Measurements from ENCODE around the gene AVEN.
A peak's percentile ranks its signal among the peaks of the same experiment; 100 is the strongest.
"Not testable (repeated sequence)": the region's sequence is repeated elsewhere in the genome, so short reads cannot be mapped to it uniquely, and the experiment has no call there.

Gene AVEN

GRCh38 chr15:34043391-34043790, 4.4 kb upstream of the AVEN start:
- peak in 1 of 51 donors; percentile 4 for DNase-seq

GRCh38 chr15:34039790-34040113, 748 bp upstream of the AVEN start:
- peak in 1 of 51 donors; percentile 34 for DNase-seq

- peak in 50 of 51 donors; percentile 20 to 88 (median 72) for DNase-seq
Observed at GRCh38 chr15:34038023-34038870, 757 bp downstream of the AVEN start.

DNA sequence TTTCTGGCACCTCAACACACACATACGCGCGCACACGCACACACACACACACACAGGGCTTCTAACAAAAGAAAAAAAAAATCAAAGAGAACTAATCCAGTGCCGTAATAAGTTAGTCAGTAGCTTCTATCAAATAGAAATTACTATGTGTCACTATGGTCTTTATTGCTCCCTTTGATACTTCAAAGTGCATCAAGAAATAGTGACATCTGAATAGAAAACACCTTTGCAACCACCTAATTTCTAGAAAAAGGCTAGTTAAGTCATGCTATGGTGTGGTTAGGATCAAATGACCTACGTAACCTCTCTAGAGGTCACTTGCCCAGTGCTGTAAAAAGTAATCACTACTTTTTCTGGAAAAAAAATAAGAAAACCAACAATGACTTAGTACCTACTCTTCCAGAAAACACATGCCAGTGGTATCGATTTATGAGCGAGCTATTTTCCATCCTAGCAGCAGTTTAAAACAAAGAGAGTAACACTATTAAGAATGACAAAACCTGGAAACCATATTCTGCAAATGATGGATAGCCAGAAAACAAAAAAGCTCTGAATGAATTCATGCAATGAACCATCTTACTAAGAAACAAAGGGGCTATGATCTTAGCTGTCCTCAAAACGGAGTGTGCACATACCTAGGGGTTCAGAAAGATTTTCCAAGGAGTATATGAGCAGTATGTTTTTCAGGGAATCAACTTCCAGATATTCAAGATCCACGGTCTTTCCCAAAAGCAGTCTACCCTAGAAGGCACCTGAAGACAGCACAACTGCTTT, 6.8 kb downstream of the AVEN start:
- DNase-seq = no peak

- DNase-seq = no peak
Observed at GRCh38 chr15:34027606-34028005, 11.4 kb downstream of the AVEN start.

GRCh38 chr15:34025252-34025651, 13.8 kb downstream of the AVEN start:
- DNase-seq = no peak

DNA sequence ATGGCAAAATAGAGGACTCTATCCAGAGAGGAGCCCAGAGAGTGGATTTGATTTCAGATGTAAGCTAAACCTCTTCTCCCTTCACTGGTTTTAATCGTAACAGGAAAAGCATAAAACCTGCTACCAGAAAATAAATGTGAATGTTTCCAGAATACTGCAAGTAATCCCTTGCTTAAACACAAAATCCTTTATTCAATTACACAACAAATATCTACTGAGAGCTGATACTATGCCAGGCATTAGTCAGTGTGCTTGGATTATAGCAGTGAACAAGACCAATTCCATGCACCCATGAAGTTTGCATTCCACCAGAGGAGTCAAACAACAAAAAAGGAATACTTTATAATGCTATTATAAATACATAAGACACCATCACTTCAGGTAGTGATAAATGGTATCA, 15.1 kb downstream of the AVEN start:
- DNase-seq = no peak

GRCh38 chr15:34019369-34019990, 19.5 kb downstream of the AVEN start:
- DNase-seq = no peak

- not testable (repeated sequence) for DNase-seq
Observed at GRCh38 chr15:34018738-34019137, 20.3 kb downstream of the AVEN start.

GRCh38 chr15:34018021-34018645, 20.9 kb downstream of the AVEN start:
- no peak for DNase-seq

DNA sequence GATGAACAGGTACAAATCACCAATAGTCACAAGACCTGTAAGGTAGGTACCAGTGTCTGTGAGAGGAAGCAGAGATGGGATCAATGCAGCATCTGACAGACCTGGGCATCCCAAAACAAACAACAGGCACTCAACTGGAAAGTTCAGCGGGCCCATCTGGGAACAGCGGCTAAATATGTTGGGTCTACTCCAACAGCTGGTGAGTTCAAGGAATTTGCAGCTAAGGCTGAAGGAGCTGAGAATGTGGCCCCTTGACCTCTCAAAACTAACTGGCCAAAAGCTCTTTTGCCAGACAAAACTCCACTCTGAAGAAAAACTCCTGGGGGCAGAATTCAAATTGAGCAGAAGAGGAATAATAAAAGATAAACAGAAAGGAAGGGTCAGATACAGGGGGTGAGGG, 24.4 kb downstream of the AVEN start:
- DNase-seq = no peak

GRCh38 chr15:34013746-34014145, 25.3 kb downstream of the AVEN start:
- DNase-seq = no peak

DNA sequence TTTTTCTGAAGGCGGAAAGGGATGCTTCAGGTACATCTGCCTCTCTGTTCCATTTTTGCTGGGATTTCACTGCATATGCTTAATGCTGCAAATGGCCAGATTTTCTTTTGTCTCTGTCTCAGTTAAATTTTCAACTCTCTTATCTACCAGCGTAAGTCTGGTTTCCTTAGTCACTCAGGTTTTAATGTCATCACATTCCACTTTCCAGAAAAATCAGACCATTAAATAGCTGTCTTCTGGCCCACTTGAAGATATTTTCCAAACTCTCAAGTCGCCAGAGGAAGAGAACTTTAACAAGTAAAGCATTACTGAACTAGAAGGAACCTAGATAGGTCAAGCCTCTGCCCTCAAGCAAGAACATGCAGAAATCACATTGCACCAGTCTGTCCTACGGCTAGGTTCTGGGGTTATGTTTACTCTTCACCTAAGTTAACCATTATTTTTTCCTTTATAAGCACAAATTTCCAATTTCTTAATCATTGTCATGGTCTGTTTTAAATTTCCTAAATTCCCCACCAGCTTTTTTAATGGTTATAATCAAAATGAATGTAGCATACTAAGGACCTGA, 26.5 kb downstream of the AVEN start:
- no peak for DNase-seq

DNA sequence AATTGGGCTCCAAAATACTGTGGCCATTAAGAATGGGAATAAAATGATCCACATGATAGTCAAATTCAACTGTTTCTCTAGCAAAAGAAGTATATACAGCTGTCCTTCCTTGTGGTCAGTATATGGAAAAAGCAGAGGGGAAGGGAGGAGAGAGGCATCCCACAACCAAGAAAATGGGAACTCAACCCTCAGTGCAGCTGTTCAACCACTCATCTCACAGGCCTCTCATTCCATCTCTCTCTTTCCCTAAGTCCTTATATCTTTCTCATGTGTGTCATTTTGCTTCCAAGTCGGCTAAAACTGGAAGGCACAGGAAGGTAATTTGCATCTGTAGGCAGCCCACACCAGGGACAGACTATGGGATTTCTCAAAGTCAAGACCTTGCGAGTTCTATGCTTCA, 27.5 kb downstream of the AVEN start:
- DNase-seq = no peak

DNA sequence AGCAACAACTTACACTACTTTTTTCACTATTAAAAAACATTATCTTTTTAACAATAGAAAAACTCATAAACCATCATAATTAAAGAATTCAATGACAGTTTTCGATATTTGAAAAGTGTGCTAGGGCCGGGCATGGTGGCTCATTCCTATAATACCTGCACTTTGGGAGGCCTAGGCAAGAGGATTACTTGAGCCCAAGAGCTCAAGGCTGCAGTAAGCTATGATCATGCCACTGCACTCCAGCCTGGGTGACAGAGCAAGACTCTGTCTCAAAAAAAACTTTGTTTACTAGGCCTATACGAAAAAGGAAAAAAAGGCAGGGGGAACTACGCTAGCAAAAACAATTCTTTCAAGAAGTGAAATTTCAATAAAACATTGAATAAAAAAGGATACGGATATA, 28.1 kb downstream of the AVEN start:
- DNase-seq = no peak

GRCh38 chr15:34009656-34010055, 29.3 kb downstream of the AVEN start:
- no peak for DNase-seq

GRCh38 chr15:34006381-34006780, 32.6 kb downstream of the AVEN start:
- no peak for DNase-seq

GRCh38 chr15:34001536-34001935, 37.5 kb downstream of the AVEN start:
- DNase-seq = no peak

DNA sequence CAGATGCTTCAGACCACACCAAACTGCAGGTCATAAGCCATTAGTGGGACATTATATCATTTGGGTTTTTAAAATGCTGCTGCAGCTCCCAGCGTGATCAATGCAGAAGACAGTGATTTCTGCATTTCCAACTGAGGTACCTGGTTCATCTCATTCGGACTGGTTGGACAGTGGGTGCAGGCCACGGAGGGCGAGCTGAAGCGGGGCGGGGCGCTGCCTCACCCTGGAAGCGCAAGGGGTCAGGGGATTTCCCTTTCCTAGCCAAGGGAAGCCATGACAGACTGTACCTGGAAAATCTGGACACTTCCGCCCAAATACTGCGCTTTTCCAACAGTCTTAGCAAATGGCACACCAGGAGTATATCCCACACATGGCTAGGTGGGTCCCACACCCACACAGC, 43.3 kb downstream of the AVEN start:
- not testable (repeated sequence) for DNase-seq

DNA sequence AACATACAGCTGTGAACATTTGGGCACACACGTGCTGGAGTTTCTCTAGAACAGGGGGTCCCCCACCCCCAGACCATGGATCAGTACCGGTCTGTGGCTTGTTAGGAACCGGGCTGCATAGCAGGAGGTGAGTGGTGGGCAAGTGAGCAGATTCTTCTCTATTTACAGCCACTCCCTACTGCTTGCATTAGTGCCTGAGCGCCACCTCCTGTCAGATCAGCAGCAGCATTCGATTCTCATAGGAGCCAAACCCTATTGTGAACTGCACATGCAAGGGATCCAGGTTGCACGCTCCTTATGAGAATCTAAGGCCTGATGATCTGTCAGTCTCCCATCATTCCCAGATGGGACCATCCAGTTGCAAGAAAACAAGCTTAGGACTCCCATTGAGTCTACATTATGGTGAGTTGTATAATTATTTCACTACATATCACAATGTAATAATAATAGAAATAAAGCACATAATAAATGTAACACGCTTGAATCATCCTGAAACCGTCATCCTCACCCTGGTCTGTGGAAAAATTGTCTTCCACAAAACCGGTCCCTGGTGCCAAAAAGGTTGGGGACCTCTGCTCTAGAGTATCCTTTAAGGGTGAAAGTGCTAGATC, 44.9 kb downstream of the AVEN start:
- peak in 6 of 51 donors; percentile 6 to 39 (median 17) for DNase-seq

GRCh38 chr15:33988384-33988783, 50.6 kb downstream of the AVEN start:
- no peak for DNase-seq
